MCF 10A (cell line): Measurements from ENCODE around the gene PPP6R2. TPM values are rescaled to one million over a fixed set of nuclear protein-coding genes. Genes with fewer than 3 reads are reported as not detected.

ENCODE experiments used
- BruUV-seq: library from RNA; stranded (reverse); fragments of 400-500 nt; replicated peaks from 2 replicates; lab custom pipeline; 2021; lab: Mats Ljungman, UMichigan
- CTCF ChIA-PET: fragments of 300-600 bp; sonication (Branson Sonifier 250); formaldehyde crosslinking; extraction: SDS; loops from one replicate; lab custom pipeline; 2021; ENCODE audit warnings: antibody characterized with exemption, inconsistent platforms; lab: Yijun Ruan, JAX
- POLR2A ChIA-PET: fragments of 300-600, 350-650 bp; sonication (Branson Sonifier 250); formaldehyde crosslinking; extraction: SDS; loops from one replicate; lab custom pipeline; 2020; ENCODE audit warnings: antibody characterized with exemption, inconsistent platforms; lab: Yijun Ruan, JAX
- DNase-seq: peaks from one replicate; pipeline ENCODE4 v3.0.0-alpha.2; 2018; ENCODE audit not compliant: unreplicated experiment
- H3K27ac Mint-ChIP-seq: one replicate; pipeline ENCODE4 v1.8.0; 2022; ENCODE audit warnings: mild to moderate bottlenecking, low read depth, mixed read lengths; ENCODE audit not compliant: unreplicated experiment
- H3K27me3 Mint-ChIP-seq: one replicate; pipeline ENCODE4 v1.8.0; 2022; ENCODE audit warnings: mixed read lengths; ENCODE audit not compliant: insufficient read depth, unreplicated experiment
- H3K36me3 Mint-ChIP-seq: one replicate; pipeline ENCODE4 v1.8.0; 2022; ENCODE audit warnings: mild to moderate bottlenecking, moderate library complexity, mixed read lengths; ENCODE audit not compliant: insufficient read depth, unreplicated experiment
- H3K4me1 Mint-ChIP-seq: one replicate; pipeline ENCODE4 v1.8.0; 2022; ENCODE audit warnings: mixed read lengths; ENCODE audit not compliant: insufficient read depth, unreplicated experiment
- H3K4me3 Mint-ChIP-seq: one replicate; pipeline ENCODE4 v1.8.0; 2022; ENCODE audit warnings: mild to moderate bottlenecking, moderate library complexity, mixed read lengths; ENCODE audit not compliant: unreplicated experiment
- H3K9me3 Mint-ChIP-seq: one replicate; pipeline ENCODE4 v1.8.0; 2022; ENCODE audit warnings: mixed read lengths; ENCODE audit not compliant: unreplicated experiment
- intact Hi-C: fragments of 100-400 bp; cut with micrococcal nuclease; formaldehyde crosslinking; loops from 2 replicates; pipeline ENCODE4 v1.14.1; 2022
- total RNA-seq: library from RNA; stranded (reverse); gene quantifications from 2 replicates; pipeline ENCODE4 v1.2.3, GENCODE V29; 2022
- TF ChIP-seq, protein P1 (sequence below): fragments of 200-600 bp; IDR thresholded peaks from one replicate; pipeline ENCODE4 v1.8.0; 2022; ENCODE audit warnings: antibody characterized with exemption, mild to moderate bottlenecking; ENCODE audit not compliant: unreplicated experiment

Gene PPP6R2
- total RNA-seq, 1 experiment from 2014 or later, result 30.1 TPM

DNA sequence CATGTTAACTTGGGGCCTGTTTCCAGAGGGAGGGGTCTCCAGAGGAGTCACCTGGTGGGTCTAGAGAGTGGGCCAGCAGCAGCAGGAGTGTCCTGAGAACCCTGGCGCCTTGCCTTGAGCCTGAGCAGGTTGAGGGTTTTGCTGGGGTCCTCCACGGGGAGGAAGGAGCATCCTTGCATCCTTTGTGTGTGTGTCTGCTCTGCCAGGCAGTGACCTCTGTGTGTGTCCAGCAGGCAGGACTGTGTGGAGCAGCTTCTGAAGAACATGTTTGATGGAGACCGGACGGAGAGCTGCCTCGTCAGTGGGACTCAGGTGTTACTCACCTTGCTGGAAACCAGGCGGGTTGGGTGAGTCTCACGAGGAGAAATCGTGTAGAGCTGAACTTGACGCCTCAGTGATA is 76.0 kb downstream of the PPP6R2 start:
- no peak for DNase-seq
- ChIA-PET CTCF (no interaction called here), POLR2A (no interaction called here)
- TF ChIP-seq, protein P1, sequence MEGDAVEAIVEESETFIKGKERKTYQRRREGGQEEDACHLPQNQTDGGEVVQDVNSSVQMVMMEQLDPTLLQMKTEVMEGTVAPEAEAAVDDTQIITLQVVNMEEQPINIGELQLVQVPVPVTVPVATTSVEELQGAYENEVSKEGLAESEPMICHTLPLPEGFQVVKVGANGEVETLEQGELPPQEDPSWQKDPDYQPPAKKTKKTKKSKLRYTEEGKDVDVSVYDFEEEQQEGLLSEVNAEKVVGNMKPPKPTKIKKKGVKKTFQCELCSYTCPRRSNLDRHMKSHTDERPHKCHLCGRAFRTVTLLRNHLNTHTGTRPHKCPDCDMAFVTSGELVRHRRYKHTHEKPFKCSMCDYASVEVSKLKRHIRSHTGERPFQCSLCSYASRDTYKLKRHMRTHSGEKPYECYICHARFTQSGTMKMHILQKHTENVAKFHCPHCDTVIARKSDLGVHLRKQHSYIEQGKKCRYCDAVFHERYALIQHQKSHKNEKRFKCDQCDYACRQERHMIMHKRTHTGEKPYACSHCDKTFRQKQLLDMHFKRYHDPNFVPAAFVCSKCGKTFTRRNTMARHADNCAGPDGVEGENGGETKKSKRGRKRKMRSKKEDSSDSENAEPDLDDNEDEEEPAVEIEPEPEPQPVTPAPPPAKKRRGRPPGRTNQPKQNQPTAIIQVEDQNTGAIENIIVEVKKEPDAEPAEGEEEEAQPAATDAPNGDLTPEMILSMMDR, result no peak
- Mint-ChIP-seq H3K27me3 (no peaks in the 10 kb centered on the region), H3K9me3 (no peaks in the 10 kb centered on the region), H3K36me3 (peaks cover 70% of the 10 kb centered on the region), H3K27ac (no peak overlapping the region), H3K4me3 (no peak overlapping the region), H3K4me1 (no peaks in the 10 kb centered on the region)
- no TSS peak for BruUV-seq
- intact Hi-C loops, result no loop called here

DNA sequence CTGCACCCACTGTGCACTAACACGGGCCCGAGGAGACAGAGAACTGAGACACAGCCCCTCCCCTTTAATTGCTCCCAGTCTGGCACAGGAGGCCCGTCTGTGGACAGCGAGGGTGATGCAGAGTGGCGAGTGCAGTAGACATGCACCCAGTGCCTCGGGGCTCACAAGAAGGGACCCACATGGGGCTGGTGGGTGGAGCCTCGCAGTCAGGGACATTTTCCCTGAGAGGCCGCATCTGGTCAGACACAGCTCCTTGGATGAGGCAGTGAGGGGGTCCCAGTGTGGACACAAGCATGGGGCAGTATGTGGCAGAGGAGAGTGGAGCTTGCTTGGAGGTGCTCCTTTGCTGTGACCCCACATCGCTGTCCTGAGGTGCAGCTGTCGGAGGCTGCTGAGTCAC is 76.9 kb downstream of the PPP6R2 start:
- intact Hi-C loops, result no loop called here
- Mint-ChIP-seq H3K36me3 (peaks cover 79% of the 10 kb centered on the region), H3K9me3 (no peaks in the 10 kb centered on the region), H3K4me3 (no peak overlapping the region), H3K27ac (no peak overlapping the region), H3K4me1 (no peaks in the 10 kb centered on the region), H3K27me3 (no peaks in the 10 kb centered on the region)
- ChIA-PET CTCF (interaction anchor here (0.6 kb wide), 1 partner anchor 184 kb away, joined by 3 read pairs; no protein-coding TSS in a partner anchor), POLR2A (no interaction called here)
- TF ChIP-seq, protein P1, result no peak
- no peak for DNase-seq
- BruUV-seq, result no TSS peak

DNA sequence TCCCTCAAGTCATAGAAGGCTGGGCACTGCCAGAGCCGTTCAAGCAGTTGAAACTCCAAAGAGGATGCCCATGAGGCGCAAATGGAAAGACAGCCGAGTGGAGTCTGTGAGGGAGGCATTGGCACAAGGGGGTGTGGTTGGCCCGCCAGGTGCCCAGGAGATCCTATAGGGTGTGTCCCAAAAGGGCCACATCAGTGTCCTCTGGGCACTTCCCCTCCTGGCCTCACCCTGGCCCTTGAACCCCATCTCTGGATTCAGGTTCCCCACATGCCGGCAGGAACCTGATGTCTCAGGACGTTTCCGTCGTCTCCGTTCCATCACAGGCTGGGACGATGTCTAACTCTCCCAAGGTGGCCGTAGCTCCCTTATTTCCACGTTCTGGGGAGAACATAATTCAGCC is 77.5 kb downstream of the PPP6R2 start:
- ChIA-PET POLR2A (no interaction called here), CTCF (interaction anchor here (0.6 to 1.0 kb wide), 2 partner anchors 20 to 185 kb away, joined by 3 read pairs; no protein-coding TSS in a partner anchor)
- intact Hi-C loops, result no loop called here
- TF ChIP-seq, protein P1, result no peak
- no peak for DNase-seq
- no peak overlapping the region for H3K4me3 Mint-ChIP-seq
- H3K27ac Mint-ChIP-seq, result no peak overlapping the region
- no peaks in the 10 kb centered on the region for H3K9me3 Mint-ChIP-seq
- BruUV-seq, result no TSS peak
- no peaks in the 10 kb centered on the region for H3K27me3 Mint-ChIP-seq
- peaks cover 85% of the 10 kb centered on the region for H3K36me3 Mint-ChIP-seq
- no peaks in the 10 kb centered on the region for H3K4me1 Mint-ChIP-seq

DNA sequence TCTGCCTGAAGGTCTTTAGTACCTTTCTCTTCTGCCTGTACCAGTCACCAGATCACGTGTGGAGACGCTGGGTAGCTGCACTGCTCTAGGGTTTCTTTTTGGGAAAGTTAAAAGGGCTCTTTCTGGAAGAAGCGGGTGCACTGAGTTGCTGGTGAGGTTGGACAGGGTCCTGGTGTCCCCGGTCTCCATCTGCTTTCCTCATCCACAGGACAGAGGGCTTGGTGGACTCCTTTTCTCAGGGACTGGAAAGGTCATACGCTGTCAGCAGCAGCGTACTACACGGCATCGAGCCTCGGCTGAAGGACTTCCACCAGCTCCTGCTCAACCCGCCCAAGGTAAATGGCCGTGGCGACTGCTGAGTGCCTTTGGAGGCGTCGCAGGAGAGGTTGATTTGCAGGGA is 78.9 kb downstream of the PPP6R2 start:
- TF ChIP-seq, protein P1, result no peak
- H3K4me1 Mint-ChIP-seq, result no peaks in the 10 kb centered on the region
- no peaks in the 10 kb centered on the region for H3K27me3 Mint-ChIP-seq
- DNase-seq, result no peak
- POLR2A ChIA-PET, result interaction anchor here (0.6 kb wide), 1 partner anchor 40 kb away, joined by 4 read pairs; no protein-coding TSS in a partner anchor
- no peak overlapping the region for H3K4me3 Mint-ChIP-seq
- intact Hi-C loops, result no loop called here
- no TSS peak for BruUV-seq
- no peaks in the 10 kb centered on the region for H3K9me3 Mint-ChIP-seq
- CTCF ChIA-PET, result interaction anchor here (1.0 kb wide), 1 partner anchor 51 kb away, joined by 4 read pairs; no protein-coding TSS in a partner anchor
- H3K27ac Mint-ChIP-seq, result no peak overlapping the region
- H3K36me3 Mint-ChIP-seq, result peaks cover 86% of the 10 kb centered on the region
